HL-60 (cell line): ENCODE data around the gene TESMIN.

ENCODE experiments used
- DNase-seq, 2 experiments: peaks; one replicate each; pipeline ENCODE4 v3.0.0-alpha.2; 2010 to 2020; ENCODE audit warnings: low read depth in 1 of 2, low spot score in 1 of 2
- H3K27ac ChIP-seq: fragments of 250-450 bp; sonication (Bioruptor Pico); replicated peaks from 2 replicates; pipeline ENCODE4 v1.5.1; 2020; ENCODE audit warnings: mild to moderate bottlenecking, moderate library complexity
- H3K27me3 ChIP-seq: fragments of 250-450 bp; sonication (Bioruptor Pico); 2 replicates; pipeline ENCODE4 v1.5.1; 2021; ENCODE audit warnings: mild to moderate bottlenecking, moderate library complexity; ENCODE audit not compliant: insufficient read depth, poor library complexity, severe bottlenecking
- H3K4me3 ChIP-seq: replicated peaks from 2 replicates; pipeline ENCODE4 v1.5.1; 2011; ENCODE audit warnings: mild to moderate bottlenecking, control low read depth, low read length; ENCODE audit not compliant: insufficient read depth
- CTCF ChIP-seq: IDR thresholded peaks from one replicate; pipeline ENCODE4 v1.5.1; 2011; ENCODE audit warnings: low read length, control low read depth, inconsistent platforms; ENCODE audit not compliant: insufficient read depth
- GABPA ChIP-seq: IDR thresholded peaks from 2 replicates; pipeline ENCODE4 v1.6.1; 2012; ENCODE audit warnings: low read depth
- POLR2AphosphoS5 ChIP-seq: IDR thresholded peaks from 2 replicates; pipeline ENCODE4 v1.6.1; 2012; ENCODE audit warnings: low read depth
- REST ChIP-seq: IDR thresholded peaks from 2 replicates; pipeline ENCODE4 v1.6.1; 2012; ENCODE audit warnings: low read depth; ENCODE audit not compliant: insufficient replicate concordance

The TESMIN gene

DNA sequence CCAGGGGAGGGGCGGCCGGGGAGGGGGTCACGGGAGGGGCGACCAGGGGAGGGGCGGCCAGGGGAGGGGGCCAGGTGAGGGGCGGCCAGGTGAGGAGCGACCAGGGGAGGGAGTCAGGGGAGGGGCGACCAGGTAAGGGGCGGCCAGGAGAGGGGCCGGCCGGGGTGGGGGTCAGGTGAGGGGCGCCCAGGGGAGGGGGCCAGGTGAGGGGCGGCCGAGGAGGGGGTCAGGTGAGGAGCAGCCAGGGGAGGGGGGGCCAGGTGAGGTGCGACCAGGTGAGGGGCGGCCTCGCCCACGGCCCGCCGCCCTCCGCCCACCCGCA is 355 bp downstream of the TESMIN start:
- Histone ChIP-seq H3K27ac (no peak overlapping the region), H3K27me3 (no peaks in the 10 kb centered on the region), H3K4me3 (peak overlapping the region; percentile 39)
- TF ChIP-seq CTCF, result no peak
- DNase-seq, result no peak

- no peak for DNase-seq
Measured at GRCh38 chr11:68750195-68751003, 921 bp downstream of the TESMIN start.

GRCh38 chr11:68749229-68750123 is 1.8 kb downstream of the TESMIN start:
- no peaks in the 10 kb centered on the region for H3K27me3 ChIP-seq
- no peak for DNase-seq
- peak overlapping the region; percentile 55 for H3K27ac ChIP-seq
- TF ChIP-seq CTCF, result no peak
- H3K4me3 ChIP-seq, result no peak overlapping the region

More at GRCh38 chr11:68750195-68751003, 921 bp downstream of the TESMIN start:
- Histone ChIP-seq H3K27ac (peak overlapping the region; percentile 55), H3K4me3 (peak overlapping the region; percentile 39), H3K27me3 (no peaks in the 10 kb centered on the region)
- TF ChIP-seq CTCF, result no peak
- no peak for TF ChIP-seq GABPA
- TF ChIP-seq POLR2AphosphoS5, result no peak

DNA sequence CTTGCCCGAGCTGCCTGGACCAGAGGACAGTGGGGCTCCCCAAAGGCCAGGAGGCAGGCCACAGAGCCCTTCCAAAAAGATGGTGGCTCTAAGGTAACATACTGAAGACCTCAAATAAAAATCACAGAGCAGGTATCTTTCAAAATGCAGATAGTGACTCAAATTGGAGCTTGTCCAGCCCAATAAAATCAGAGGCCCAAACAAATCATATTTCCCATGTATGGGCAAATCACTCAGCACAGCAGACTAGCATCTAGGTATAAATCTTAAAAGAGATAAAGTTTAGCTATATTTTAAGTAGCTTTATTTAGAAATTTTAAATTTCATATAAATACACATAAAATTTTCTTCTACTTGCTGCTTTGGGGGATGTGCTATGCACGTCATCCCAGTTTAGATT is 3.3 kb downstream of the TESMIN start:
- Histone ChIP-seq H3K4me3 (no peak overlapping the region), H3K27ac (no peak overlapping the region; the same call in 1 of the 2 replicates), H3K27me3 (no peaks in the 10 kb centered on the region)
- no peak for TF ChIP-seq GABPA
- no peak for DNase-seq

DNA sequence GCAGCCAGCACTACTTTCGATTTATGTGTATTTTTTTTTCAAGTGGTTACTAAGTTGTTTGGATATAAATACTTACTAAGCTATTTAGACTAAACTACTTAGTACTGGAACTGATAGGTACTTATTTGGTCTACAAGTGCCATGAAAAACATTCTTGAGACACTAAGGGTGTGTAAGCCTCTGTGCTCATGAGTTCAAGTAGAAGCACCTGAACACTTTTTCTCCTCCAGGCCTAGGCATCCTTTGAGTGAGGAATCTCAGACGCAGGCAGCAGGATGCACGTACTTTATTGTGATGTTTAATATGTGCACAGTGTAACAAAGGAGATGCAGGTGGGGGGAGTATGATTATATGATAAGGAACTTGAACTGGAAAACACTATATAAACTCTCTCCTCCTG is 7.8 kb downstream of the TESMIN start:
- no peak overlapping the region for H3K4me3 ChIP-seq
- H3K27ac ChIP-seq, result no peak overlapping the region
- TF ChIP-seq CTCF, result no peak
- no peak for TF ChIP-seq POLR2AphosphoS5
- TF ChIP-seq REST, result no peak
- no peak for TF ChIP-seq GABPA
- no peak for DNase-seq
- H3K27me3 ChIP-seq, result no peaks in the 10 kb centered on the region
